HepG2 (cell line): ENCODE results near the gene ATG7. TPM values are rescaled to one million over a fixed set of nuclear protein-coding genes. Genes with fewer than 3 reads are reported as not detected.

Source experiments
- ATAC-seq: fragments of 200-7000 bp; cut with Tn5 transposase; 3 replicates; pipeline ENCODE4 v1.9.1; 2020; ENCODE audit warnings: mild to moderate bottlenecking, moderate library complexity
- BruUV-seq: library from RNA; stranded (reverse); fragments of 400-500 nt; replicated peaks from 2 replicates; lab custom pipeline; 2021; lab: Mats Ljungman, UMichigan
- CTCF ChIA-PET: fragments of 300-600 bp; formaldehyde crosslinking; extraction: SDS; loops from one replicate; lab custom pipeline; 2021; ENCODE audit warnings: low total read pairs, inconsistent platforms, low intra/inter-chr PET ratio; lab: Yijun Ruan, JAX
- POLR2A ChIA-PET: fragments of 350-600 bp; sonication (Branson Sonifier 250); formaldehyde crosslinking; loops from one replicate; lab custom pipeline; 2020; ENCODE audit warnings: antibody characterized with exemption, inconsistent platforms; lab: Yijun Ruan, JAX
- DNase-seq: peaks from one replicate; pipeline ENCODE4 v3.0.0-alpha.2; 2015; ENCODE audit warnings: low spot score
- FAIRE-seq: peaks from 3 replicates; lab custom pipeline; 2011; peaks lifted over from hg19 to GRCh38; lab: Jason Lieb, UNC
- H2AFZ ChIP-seq: one replicate; pipeline ENCODE4 v1.6.1; 2011; ENCODE audit warnings: low read length, inconsistent platforms
- H3K27ac ChIP-seq: fragments of 300-600 bp; 3 replicates; pipeline ENCODE4 v1.8.0; 2011; ENCODE audit warnings: mixed run types, mild to moderate bottlenecking, mixed read lengths, low read length, inconsistent platforms; ENCODE audit not compliant: insufficient read depth; ENCODE audit errors: extremely low read length
- H3K27me3 ChIP-seq, 2 experiments: fragments of 200-600 bp in 1 of 2; 2 replicates in 1 of 2; 3 replicates in 1 of 2; pipeline versions ENCODE4 v1.6.0 to v1.8.0; 2011; ENCODE audit warnings: low read length in 2 of 2, mild to moderate bottlenecking in 2 of 2, moderate library complexity in 2 of 2, inconsistent platforms in 1 of 2; ENCODE audit not compliant: insufficient read depth in 2 of 2, control insufficient read depth in 1 of 2
- H3K36me3 ChIP-seq, 2 experiments: fragments of 200-600 bp in 1 of 2; replicated peaks in 1 of 2; 2 replicates in 1 of 2; 3 replicates in 1 of 2; pipeline versions ENCODE4 v1.5.1 to v1.8.0; 2011; ENCODE audit warnings: low read length in 2 of 2, inconsistent platforms in 1 of 2; ENCODE audit not compliant: insufficient read depth in 2 of 2, control insufficient read depth in 1 of 2
- H3K4me1 ChIP-seq: 2 replicates; pipeline ENCODE4 v1.5.1; 2012; ENCODE audit warnings: low read length, inconsistent platforms; ENCODE audit not compliant: insufficient read depth
- H3K4me2 ChIP-seq: 2 replicates; pipeline ENCODE4 v1.6.0; 2011; ENCODE audit warnings: low read depth, low read length, inconsistent platforms
- H3K4me3 ChIP-seq, 3 experiments: fragments of 200-600 bp in 1 of 3; sonication (generic), shearing (Covaris generic) in 1 of 3; replicated peaks in 1 of 3; 2 replicates each; pipeline ENCODE4 v1.5.1; 2011 to 2016; ENCODE audit warnings: low read length in 3 of 3, inconsistent platforms in 2 of 3, low read depth in 2 of 3, mild to moderate bottlenecking in 2 of 3, control low read depth in 1 of 3, mixed read lengths in 1 of 3; ENCODE audit not compliant: insufficient read depth in 1 of 3
- H3K79me2 ChIP-seq: one replicate; pipeline ENCODE4 v1.6.1; 2011; ENCODE audit warnings: low read length, inconsistent platforms; ENCODE audit not compliant: insufficient read depth
- H3K9ac ChIP-seq: 2 replicates; pipeline ENCODE4 v1.6.0; 2011; ENCODE audit warnings: mild to moderate bottlenecking, low read depth, low read length, inconsistent platforms; ENCODE audit not compliant: insufficient read depth
- H3K9me3 ChIP-seq: 2 replicates; pipeline ENCODE4 v1.5.1; 2012; ENCODE audit warnings: mild to moderate bottlenecking, low read length
- H4K20me1 ChIP-seq: 2 replicates; pipeline ENCODE4 v1.6.0; 2011; ENCODE audit warnings: inconsistent platforms, mild to moderate bottlenecking, low read length, moderate library complexity; ENCODE audit not compliant: insufficient read depth
- AGO1 ChIP-seq: fragments of 200-400 bp; formaldehyde crosslinking; IDR thresholded peaks from 2 replicates; pipeline ENCODE4 v1.6.1; 2017; ENCODE audit warnings: mild to moderate bottlenecking, low read depth, low read length, moderate library complexity; ENCODE audit not compliant: poor library complexity, severe bottlenecking
- EP300 ChIP-seq, 3 experiments: sonication (generic) in 1 of 3; formaldehyde crosslinking in 1 of 3; IDR thresholded peaks; 2 replicates each; pipeline versions ENCODE4 v1.5.1 to v1.6.1; 2011 to 2020; ENCODE audit warnings: low read depth in 2 of 3, low read length in 2 of 3, borderline replicate concordance in 1 of 3, improper control_type of control experiment in 1 of 3, mild to moderate bottlenecking in 1 of 3, missing genetic modification reagents in 1 of 3, moderate library complexity in 1 of 3
- FOXP1 ChIP-seq, 2 experiments: fragments of 450-650 bp in 1 of 2; IDR thresholded peaks; 2 replicates each; pipeline ENCODE4 v1.6.1; 2017 to 2018; ENCODE audit warnings: antibody characterized with exemption in 1 of 2
- GABPB1 ChIP-seq: IDR thresholded peaks from 2 replicates; pipeline ENCODE4 v1.6.1; 2016; ENCODE audit warnings: mild to moderate bottlenecking, missing genetic modification reagents, moderate library complexity, missing compliant biosample characterization
- GATAD2A ChIP-seq: IDR thresholded peaks from 2 replicates; pipeline ENCODE4 v1.6.1; 2016
- HBP1 ChIP-seq: IDR thresholded peaks from 2 replicates; pipeline ENCODE4 v1.6.1; 2016; ENCODE audit warnings: low read depth, control low read depth
- HCFC1 ChIP-seq: fragments of 150-350 bp; IDR thresholded peaks from 2 replicates; pipeline ENCODE4 v1.6.1; 2014; ENCODE audit warnings: low read depth, low read length
- KLF9 ChIP-seq: IDR thresholded peaks from 2 replicates; pipeline ENCODE4 v1.6.1; 2016; ENCODE audit warnings: low read depth
- MBNL3 ChIP-seq: fragments of 250-450 bp; sonication (Bioruptor Pico); conservative IDR thresholded peaks from 2 replicates; pipeline ENCODE4 v1.8.0; 2022; ENCODE audit warnings: mild to moderate bottlenecking, inconsistent platforms
- MED1 ChIP-seq: sonication (generic); formaldehyde crosslinking; IDR thresholded peaks from 2 replicates; pipeline ENCODE4 v1.4.0; 2020; ENCODE audit warnings: missing genetic modification reagents
- MEIS2 ChIP-seq: sonication (generic); formaldehyde crosslinking; IDR thresholded peaks from 2 replicates; pipeline ENCODE4 v1.9.0; 2021; ENCODE audit warnings: mild to moderate bottlenecking, missing genetic modification reagents
- NCOA5 ChIP-seq: sonication (generic); formaldehyde crosslinking; IDR thresholded peaks from 2 replicates; pipeline ENCODE4 v1.4.0; 2020; ENCODE audit warnings: missing genetic modification reagents
- NFRKB ChIP-seq: fragments of 450-650 bp; IDR thresholded peaks from 2 replicates; pipeline ENCODE4 v1.6.1; 2017
- POGZ ChIP-seq: sonication (generic); formaldehyde crosslinking; IDR thresholded peaks from 2 replicates; pipeline ENCODE4 v1.4.0; 2020; ENCODE audit warnings: mild to moderate bottlenecking, missing genetic modification reagents
- RBM22 ChIP-seq: fragments of 200-400 bp; formaldehyde crosslinking; optimal IDR thresholded peaks from 2 replicates; pipeline ENCODE3; 2017; ENCODE audit warnings: mild to moderate bottlenecking, low read length, moderate library complexity
- REL ChIP-seq: sonication (generic); formaldehyde crosslinking; conservative IDR thresholded peaks from 2 replicates; pipeline ENCODE4 v1.8.0; 2022; ENCODE audit warnings: mild to moderate bottlenecking, missing genetic modification reagents, moderate library complexity
- REXO4 ChIP-seq: sonication (generic); formaldehyde crosslinking; IDR thresholded peaks from 2 replicates; pipeline ENCODE4 v1.8.0; 2022; ENCODE audit warnings: missing genetic modification reagents, mild to moderate bottlenecking, borderline replicate concordance
- RXRB ChIP-seq: IDR thresholded peaks from 2 replicates; pipeline ENCODE4 v1.6.1; 2016; ENCODE audit warnings: borderline replicate concordance, missing genetic modification reagents, missing compliant biosample characterization
- SALL1 ChIP-seq: sonication (generic); formaldehyde crosslinking; IDR thresholded peaks from 2 replicates; pipeline ENCODE4 v1.8.0; 2022; ENCODE audit warnings: mild to moderate bottlenecking, missing genetic modification reagents
- SMAD1 ChIP-seq: sonication (generic); formaldehyde crosslinking; IDR thresholded peaks from 2 replicates; pipeline ENCODE4 v1.4.0; 2020; ENCODE audit warnings: missing genetic modification reagents, low read depth, mild to moderate bottlenecking, borderline replicate concordance
- TFDP1 ChIP-seq: IDR thresholded peaks from 2 replicates; pipeline ENCODE4 v1.6.1; 2016; ENCODE audit warnings: missing compliant biosample characterization, missing genetic modification reagents, borderline replicate concordance
- ZEB1 ChIP-seq: IDR thresholded peaks from 2 replicates; pipeline ENCODE4 v1.6.1; 2012; ENCODE audit warnings: mild to moderate bottlenecking, low read depth, inconsistent platforms; ENCODE audit not compliant: insufficient replicate concordance
- ZNF333 ChIP-seq: sonication (generic); formaldehyde crosslinking; IDR thresholded peaks from 2 replicates; pipeline ENCODE4 v1.4.0; 2020; ENCODE audit warnings: mild to moderate bottlenecking, missing genetic modification reagents, borderline replicate concordance
- ZNF382 ChIP-seq: sonication (generic); formaldehyde crosslinking; IDR thresholded peaks from 2 replicates; pipeline ENCODE4 v1.5.0; 2020; ENCODE audit warnings: missing genetic modification reagents, mild to moderate bottlenecking, borderline replicate concordance
- ZNF746 ChIP-seq: sonication (generic); formaldehyde crosslinking; IDR thresholded peaks from 2 replicates; pipeline ENCODE4 v1.8.0; 2022; ENCODE audit warnings: mild to moderate bottlenecking, missing genetic modification reagents
- WGBS: methylation state at CpG from one replicate; pipeline ENCODE4 v1.1.6; 2017; ENCODE audit warnings: low lambda C conversion rate; 5-methylcytosine and 5-hydroxymethylcytosine counted together
- in situ Hi-C: cut with HindIII; loops from 2 replicates; pipeline ENCODE4 v1.10.0; 2017; ENCODE audit warnings: low pct_unique_long_range_greater_than_20kb; ENCODE audit not compliant: extremely low pct_ligation_motif_present
- intact Hi-C: fragments of 100-400 bp; cut with micrococcal nuclease; formaldehyde crosslinking; loops from one replicate; pipeline ENCODE4 v1.10.0; 2022; ENCODE audit not compliant: unreplicated experiment
- polyA plus RNA-seq, 8 experiments: library from polyadenylated mRNA; depleted of rRNA in 3 of 8; stranded (reverse) in 7 of 8; unstranded in 1 of 8; fragments of >200 nt; fragmentation: Illumina TruSeq in 4 of 8; extraction: Trizol in 4 of 8; gene quantifications; 2 replicates each; pipeline versions ENCODE4 v1.2.1 to v1.2.3, GENCODE V29; 2011 to 2016; ENCODE audit warnings: low read depth in 4 of 8, missing spikeins in 1 of 8, mixed read lengths in 1 of 8; ENCODE audit not compliant: insufficient read depth in 1 of 8
- total RNA-seq, 5 experiments: library from RNA; depleted of rRNA; stranded (reverse); fragments of >200 nt; fragmentation: Illumina TruSeq; extraction: Trizol; gene quantifications; 2 replicates each; pipeline ENCODE4 v1.2.3, GENCODE V29; 2016; ENCODE audit warnings: low read depth in 1 of 5

ATG7 gene
- total and polyA plus RNA-seq, 2 of the 13 experiments (the other 11 are each of a cell fraction or from before 2014, with no cell fraction given): 7.8 to 22.1 TPM

GRCh38 chr3:11480663-11481298 lies 208.6 kb downstream of the ATG7 start:
- Histone ChIP-seq H3K79me2 (no peaks in the 10 kb centered on the region), H3K9ac (no peak overlapping the region), H3K4me2 (peak overlapping the region; percentile 52), H3K4me1 (peaks cover 23% of the 10 kb centered on the region), H3K9me3 (no peaks in the 10 kb centered on the region), H3K27ac (peak overlapping the region; percentile 41), H3K27me3 (no peaks in the 10 kb centered on the region), H2AFZ (no peak overlapping the region), H3K4me3 (no peak overlapping the region), H4K20me1 (no peaks in the 10 kb centered on the region), H3K36me3 (no peaks in the 10 kb centered on the region)
- ChIA-PET POLR2A (no interaction called here), CTCF (no interaction called here)
- FAIRE-seq (peak; percentile 62), ATAC-seq (peak; percentile 99), DNase-seq (peak; percentile 59)
- intact Hi-C loops: no loop called here
- no TSS peak for BruUV-seq
- WGBS: 7% methylated on average over 5 of the region's 7 CpGs
- in situ Hi-C loops: no loop called here
- TF ChIP-seq REXO4 (CRISPR knock-in tag) (no peak), GABPB1 (CRISPR knock-in tag) (no peak), ZNF333 (CRISPR knock-in tag) (no peak), KLF9 (CRISPR knock-in tag) (no peak), ZNF382 (CRISPR knock-in tag) (no peak), RBM22 (no peak), HCFC1 (no peak), REL (no peak), NCOA5 (CRISPR knock-in tag) (no peak), SALL1 (peak; percentile 25; the same call in 1 of the 2 replicates), MBNL3 (CRISPR knock-in tag) (no peak), SMAD1 (no peak), FOXP1 (IDR thresholded peaks at IDR 0.05) (no peak), FOXP1 (CRISPR knock-in tag; IDR thresholded peaks at IDR 0.05) (peak; percentile 38; the same call in 1 of the 2 replicates), HBP1 (CRISPR knock-in tag) (no peak), GATAD2A (CRISPR knock-in tag) (peak; percentile 37; the same call in 1 of the 2 replicates), MED1 (CRISPR knock-in tag) (0 out of 2 replicates have a peak, but pooled peaks have one; percentile 16), ZNF746 (CRISPR knock-in tag) (no peak), ZEB1 (no peak), POGZ (CRISPR knock-in tag) (0 out of 2 replicates have a peak, but pooled peaks have one; percentile 24), TFDP1 (CRISPR knock-in tag) (no peak), AGO1 (no peak), RXRB (CRISPR knock-in tag) (no peak), EP300 (IDR thresholded peaks at IDR 0.05; ENCODE audit: low read depth in 2 of 2, low read length in 2 of 2) (peak in 1 of 2 experiments; percentile 61; a peak in 1 of 4 replicates), EP300 (CRISPR knock-in tag; IDR thresholded peaks at IDR 0.05; ENCODE audit: borderline replicate concordance) (no peak), MEIS2 (no peak), NFRKB (no peak)
